LNCaP clone FGC (cell line): ENCODE measurements around the gene SREK1.
A peak's percentile ranks its signal among the peaks of the same experiment; 100 is the strongest.

Experiments
- DNase-seq: peaks from one replicate; pipeline ENCODE4 v3.0.0-alpha.2; 2011; ENCODE audit warnings: low read depth
- H3K4me3 ChIP-seq: 2 replicates; pipeline ENCODE4 v1.5.1; 2011; ENCODE audit warnings: mild to moderate bottlenecking, low read depth, low read length, control low read depth
- CTCF ChIP-seq: IDR thresholded peaks from 2 replicates; pipeline ENCODE4 v1.5.1; 2012; ENCODE audit warnings: mild to moderate bottlenecking; ENCODE audit not compliant: control insufficient read depth, insufficient read depth; ENCODE audit errors: extremely low read depth

Gene SREK1

GRCh38 chr5:66174338-66174737 is 30.2 kb downstream of the SREK1 start:
- TF ChIP-seq CTCF: peak; percentile 52
- DNase-seq: peak; percentile 14
- no peak overlapping the region for H3K4me3 ChIP-seq

- no peak for TF ChIP-seq CTCF
- no peak overlapping the region for H3K4me3 ChIP-seq
- no peak for DNase-seq
Observed at GRCh38 chr5:66178799-66179198, 34.7 kb downstream of the SREK1 start.

- TF ChIP-seq CTCF: no peak
- no peak overlapping the region for H3K4me3 ChIP-seq
- DNase-seq: no peak
Observed at GRCh38 chr5:66179297-66180051, 35.4 kb downstream of the SREK1 start.

GRCh38 chr5:66180282-66181155 is 36.4 kb downstream of the SREK1 start:
- H3K4me3 ChIP-seq: no peak overlapping the region
- no peak for TF ChIP-seq CTCF
- DNase-seq: no peak

GRCh38 chr5:66186108-66186507 is 42.0 kb downstream of the SREK1 start:
- DNase-seq: no peak
- no peak for TF ChIP-seq CTCF
- H3K4me3 ChIP-seq: no peak overlapping the region

GRCh38 chr5:66193419-66193818 is 49.3 kb downstream of the SREK1 start:
- TF ChIP-seq CTCF: no peak
- no peak for DNase-seq
- H3K4me3 ChIP-seq: no peak overlapping the region
